Measurements from ENCODE around the gene SBK1. TPM values are rescaled to one million over a fixed set of nuclear protein-coding genes. Genes with fewer than 3 reads are reported as not detected.

SBK1 gene
- total and polyA plus RNA-seq, 2 donors (not counting 1 experiment from before 2014, with no cell fraction given): under 0.01 TPM; not detected in 1

DNA sequence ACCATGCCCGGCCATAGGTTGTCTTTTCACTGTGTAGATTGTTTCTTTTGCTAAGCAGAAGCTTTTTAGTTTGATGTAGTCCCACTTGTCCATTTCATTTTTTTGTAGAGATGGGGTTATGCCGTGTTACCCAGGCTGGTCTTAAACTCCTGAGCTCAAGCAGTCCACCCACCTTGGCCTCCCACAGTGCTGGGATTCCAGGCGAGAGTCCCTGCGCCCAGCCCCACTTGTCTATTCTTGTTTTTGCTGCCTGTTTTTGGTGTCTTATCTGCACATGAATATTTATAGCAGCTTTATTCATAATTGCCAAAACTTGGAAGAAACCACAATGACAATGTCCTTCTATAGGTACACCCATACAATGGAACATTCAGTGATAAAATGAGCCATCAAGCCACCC is 18.8 kb upstream of the SBK1 start:
- Histone ChIP-seq H3K79me2 (ENCODE audit: control insufficient read depth, insufficient read depth, low read length) (no peaks in the 10 kb centered on the region), H4K20me1 (ENCODE audit: control insufficient read depth, extremely low read depth, insufficient read depth, low read length) (no peaks in the 10 kb centered on the region), H3K4me2 (ENCODE audit: extremely low read depth, insufficient read depth, low read length) (no peak overlapping the region), H3K4me3 (replicated peaks in 1 of 4; ENCODE audit: control extremely low read depth in 1 of 4, insufficient read depth in 1 of 4, low read depth in 3 of 4, low read length in 4 of 4) (no peak overlapping the region), H2AFZ (ENCODE audit: low read length) (no peak overlapping the region), H3K4me1 (ENCODE audit: control insufficient read depth, extremely low read depth, insufficient read depth, low read length) (no peaks in the 10 kb centered on the region), H3K27ac (ENCODE audit: insufficient read depth, low read length) (no peak overlapping the region), H3K27me3 (ENCODE audit: control insufficient read depth, insufficient read depth, low read length) (peaks cover 2% of the 10 kb centered on the region), H3K36me3 (ENCODE audit: control insufficient read depth, insufficient read depth, low read length) (no peaks in the 10 kb centered on the region), H3K9me3 (ENCODE audit: control insufficient read depth, insufficient read depth, low read depth, low read length) (no peaks in the 10 kb centered on the region), H3K9ac (ENCODE audit: insufficient read depth, low read length) (no peak overlapping the region)
- DNase-seq (ENCODE audit: low read depth in 2 of 2): no peak
- no peak for TF ChIP-seq CTCF (conservative IDR thresholded peaks at IDR 0.05 in 1 of 2, IDR thresholded peaks at IDR 0.05 in 1 of 2; ENCODE audit: low read depth in 1 of 2, low read length in 2 of 2)
- no peak for TF ChIP-seq EZH2 (IDR thresholded peaks at IDR 0.05; ENCODE audit: low read length, missing control alignments)

DNA sequence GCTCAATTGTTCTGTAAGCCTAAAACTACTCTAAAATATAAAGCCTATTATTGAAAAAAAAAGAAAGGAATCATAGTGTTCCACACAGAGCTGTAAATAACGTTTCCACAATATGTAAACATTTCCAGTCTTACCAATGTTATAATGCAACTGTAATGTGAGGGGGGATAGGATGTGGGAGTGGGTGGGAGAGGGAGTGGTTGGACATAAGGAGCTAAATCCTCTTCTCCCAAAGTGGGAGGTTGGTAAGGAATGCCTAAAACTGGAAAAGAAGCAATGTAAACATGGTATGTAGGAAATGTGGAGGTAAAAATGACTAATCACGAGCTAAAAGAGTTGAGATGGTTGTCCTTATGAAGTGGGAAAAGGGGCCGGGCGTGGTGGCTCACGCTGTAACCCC is 17.6 kb upstream of the SBK1 start:
- no peaks in the 10 kb centered on the region for H3K4me1 ChIP-seq (ENCODE audit: control insufficient read depth, extremely low read depth, insufficient read depth, low read length)
- H3K9ac ChIP-seq (ENCODE audit: insufficient read depth, low read length): no peak overlapping the region
- TF ChIP-seq EZH2 (IDR thresholded peaks at IDR 0.05; ENCODE audit: low read length, missing control alignments) (no peak), CTCF (conservative IDR thresholded peaks at IDR 0.05 in 1 of 2, IDR thresholded peaks at IDR 0.05 in 1 of 2; ENCODE audit: low read depth in 1 of 2, low read length in 2 of 2) (no peak)
- no peaks in the 10 kb centered on the region for H3K79me2 ChIP-seq (ENCODE audit: control insufficient read depth, insufficient read depth, low read length)
- peaks cover 2% of the 10 kb centered on the region for H3K27me3 ChIP-seq (ENCODE audit: control insufficient read depth, insufficient read depth, low read length)
- no peaks in the 10 kb centered on the region for H4K20me1 ChIP-seq (ENCODE audit: control insufficient read depth, extremely low read depth, insufficient read depth, low read length)
- H3K9me3 ChIP-seq (ENCODE audit: control insufficient read depth, insufficient read depth, low read depth, low read length): no peaks in the 10 kb centered on the region
- no peak overlapping the region for H3K4me3 ChIP-seq (replicated peaks in 1 of 4; ENCODE audit: control extremely low read depth in 1 of 4, insufficient read depth in 1 of 4, low read depth in 3 of 4, low read length in 4 of 4)
- no peak for DNase-seq (ENCODE audit: low read depth in 2 of 2)
- H3K27ac ChIP-seq (ENCODE audit: insufficient read depth, low read length): no peak overlapping the region
- no peaks in the 10 kb centered on the region for H3K36me3 ChIP-seq (ENCODE audit: control insufficient read depth, insufficient read depth, low read length)
- no peak overlapping the region for H3K4me2 ChIP-seq (ENCODE audit: extremely low read depth, insufficient read depth, low read length)
- H2AFZ ChIP-seq (ENCODE audit: low read length): no peak overlapping the region

DNA sequence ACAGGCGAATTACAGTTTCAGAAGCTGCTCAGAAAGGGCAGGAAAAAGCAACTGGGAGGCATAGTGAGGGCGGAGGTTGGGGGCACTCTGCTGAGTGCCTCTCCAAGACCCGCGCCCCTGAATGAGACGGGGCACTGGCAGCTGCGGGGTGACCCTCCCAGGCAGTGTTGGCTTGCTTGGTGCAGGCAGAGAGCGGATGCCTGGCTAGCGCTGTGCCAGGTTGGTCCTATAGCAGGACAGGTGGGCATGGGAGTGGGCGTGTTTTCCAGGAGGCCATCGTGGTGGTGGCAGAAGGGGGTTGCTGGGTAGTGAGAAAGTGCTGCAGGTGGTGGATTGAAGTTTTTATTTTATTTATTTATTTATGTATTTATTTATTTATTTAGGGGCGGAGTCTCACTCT is 16.0 kb upstream of the SBK1 start:
- H3K9ac ChIP-seq (ENCODE audit: insufficient read depth, low read length): no peak overlapping the region
- no peaks in the 10 kb centered on the region for H3K79me2 ChIP-seq (ENCODE audit: control insufficient read depth, insufficient read depth, low read length)
- TF ChIP-seq EZH2 (IDR thresholded peaks at IDR 0.05; ENCODE audit: low read length, missing control alignments) (no peak), CTCF (conservative IDR thresholded peaks at IDR 0.05 in 1 of 2, IDR thresholded peaks at IDR 0.05 in 1 of 2; ENCODE audit: low read depth in 1 of 2, low read length in 2 of 2) (no peak)
- no peaks in the 10 kb centered on the region for H4K20me1 ChIP-seq (ENCODE audit: control insufficient read depth, extremely low read depth, insufficient read depth, low read length)
- no peak for DNase-seq (ENCODE audit: low read depth in 2 of 2)
- H3K36me3 ChIP-seq (ENCODE audit: control insufficient read depth, insufficient read depth, low read length): no peaks in the 10 kb centered on the region
- H3K9me3 ChIP-seq (ENCODE audit: control insufficient read depth, insufficient read depth, low read depth, low read length): no peaks in the 10 kb centered on the region
- H3K4me2 ChIP-seq (ENCODE audit: extremely low read depth, insufficient read depth, low read length): no peak overlapping the region
- no peaks in the 10 kb centered on the region for H3K4me1 ChIP-seq (ENCODE audit: control insufficient read depth, extremely low read depth, insufficient read depth, low read length)
- H2AFZ ChIP-seq (ENCODE audit: low read length): no peak overlapping the region
- H3K4me3 ChIP-seq (replicated peaks in 1 of 4; ENCODE audit: control extremely low read depth in 1 of 4, insufficient read depth in 1 of 4, low read depth in 3 of 4, low read length in 4 of 4): no peak overlapping the region
- no peak overlapping the region for H3K27ac ChIP-seq (ENCODE audit: insufficient read depth, low read length)
- H3K27me3 ChIP-seq (ENCODE audit: control insufficient read depth, insufficient read depth, low read length): peaks cover 2% of the 10 kb centered on the region

Data from fibroblast of lung (primary cell).